ENCODE measurements around the gene ZFP28.

ZFP28 gene

GRCh38 chr19:56596676-56597075, 57.9 kb downstream of the ZFP28 start:
- no peak for DNase-seq

GRCh38 chr19:56597696-56598095, 58.9 kb downstream of the ZFP28 start:
- DNase-seq, result no peak

- no peak for DNase-seq
Measured at GRCh38 chr19:56601375-56601774, 62.6 kb downstream of the ZFP28 start.

- DNase-seq, result no peak
Measured at GRCh38 chr19:56603829-56604228, 65.1 kb downstream of the ZFP28 start.

All from NCI-H524 treated with DMSO at 0.1 percent for 48 hours (cell line).